Prostate gland (tissue), 2 donors: ENCODE data around the gene PPP1R14C.

Source experiments
- POLR2A ChIP-seq: fragments of 450-650 bp; IDR thresholded peaks from one replicate; pipeline ENCODE4 v1.6.1; 2016; ENCODE audit warnings: antibody characterized with exemption, mild to moderate bottlenecking
- TF ChIP-seq, protein P1 (sequence below), 4 experiments: fragments of 200-600 bp in 2 of 4; fragments of 450-650 bp in 2 of 4; sonication (generic) in 2 of 4; IDR thresholded peaks; 1 replicate in 3 of 4; 2 replicates in 1 of 4; pipeline ENCODE4 v1.5.1; 2016 to 2019; ENCODE audit warnings: antibody characterized with exemption in 4 of 4, mild to moderate bottlenecking in 2 of 4, moderate library complexity in 2 of 4

DNA sequence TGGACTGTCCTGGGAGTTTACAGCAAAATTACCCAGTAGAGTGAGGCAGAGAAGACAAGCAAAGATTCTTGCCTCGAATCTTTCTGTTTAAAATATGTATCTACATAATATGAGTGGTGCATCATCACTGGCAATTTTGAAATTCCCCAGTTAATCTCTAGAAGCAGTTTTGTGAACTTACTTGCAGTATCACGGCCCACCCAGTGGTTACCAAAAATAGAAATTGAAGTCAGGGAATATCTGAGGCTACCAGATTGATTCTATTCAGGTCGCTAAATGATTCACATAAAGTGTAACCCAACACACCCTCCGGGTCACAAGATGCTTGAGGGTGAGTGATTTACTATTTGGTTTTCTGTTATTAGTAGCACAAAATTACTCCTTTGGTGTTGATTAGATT is 111.9 kb downstream of the PPP1R14C start:
- TF ChIP-seq, protein P1, sequence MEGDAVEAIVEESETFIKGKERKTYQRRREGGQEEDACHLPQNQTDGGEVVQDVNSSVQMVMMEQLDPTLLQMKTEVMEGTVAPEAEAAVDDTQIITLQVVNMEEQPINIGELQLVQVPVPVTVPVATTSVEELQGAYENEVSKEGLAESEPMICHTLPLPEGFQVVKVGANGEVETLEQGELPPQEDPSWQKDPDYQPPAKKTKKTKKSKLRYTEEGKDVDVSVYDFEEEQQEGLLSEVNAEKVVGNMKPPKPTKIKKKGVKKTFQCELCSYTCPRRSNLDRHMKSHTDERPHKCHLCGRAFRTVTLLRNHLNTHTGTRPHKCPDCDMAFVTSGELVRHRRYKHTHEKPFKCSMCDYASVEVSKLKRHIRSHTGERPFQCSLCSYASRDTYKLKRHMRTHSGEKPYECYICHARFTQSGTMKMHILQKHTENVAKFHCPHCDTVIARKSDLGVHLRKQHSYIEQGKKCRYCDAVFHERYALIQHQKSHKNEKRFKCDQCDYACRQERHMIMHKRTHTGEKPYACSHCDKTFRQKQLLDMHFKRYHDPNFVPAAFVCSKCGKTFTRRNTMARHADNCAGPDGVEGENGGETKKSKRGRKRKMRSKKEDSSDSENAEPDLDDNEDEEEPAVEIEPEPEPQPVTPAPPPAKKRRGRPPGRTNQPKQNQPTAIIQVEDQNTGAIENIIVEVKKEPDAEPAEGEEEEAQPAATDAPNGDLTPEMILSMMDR (IDR thresholded peaks at IDR 0.05) = no peak
- TF ChIP-seq POLR2A = no peak
